Ovary (tissue), 9 donors: ENCODE measurements around the gene GLG1. TPM values are rescaled to one million over a fixed set of nuclear protein-coding genes. Genes with fewer than 3 reads are reported as not detected.

ENCODE experiments used
- DNase-seq, 5 donors: peaks; one replicate each; pipeline ENCODE4 v3.0.0-alpha.2; 2019 to 2020
- H3K27ac ChIP-seq, 2 donors: fragments of 200-600 bp; one replicate each; pipeline versions ENCODE4 v1.5.1 to v1.8.0; 2019 to 2022
- H3K27me3 ChIP-seq: fragments of 200-600 bp; one replicate; pipeline ENCODE4 v1.8.0; 2022
- H3K36me3 ChIP-seq: fragments of 200-600 bp; sonication (generic); one replicate; pipeline ENCODE4 v1.5.1; 2019
- H3K4me1 ChIP-seq: one replicate; pipeline ENCODE4 v1.8.1; 2013; ENCODE audit warnings: mild to moderate bottlenecking, moderate library complexity; ENCODE audit not compliant: insufficient read depth
- H3K4me3 ChIP-seq: fragments of 200-600 bp; sonication (generic); one replicate; pipeline ENCODE4 v1.5.1; 2017
- H3K9me3 ChIP-seq, 2 donors: fragments of 200-600 bp in 1 of 2; sonication (generic) in 1 of 2; one replicate each; pipeline versions ENCODE4 v1.5.1 to v1.8.1; 2013 to 2019; ENCODE audit warnings: mild to moderate bottlenecking in 1 of 2, moderate library complexity in 1 of 2
- EP300 ChIP-seq: sonication (generic); formaldehyde crosslinking; IDR thresholded peaks from one replicate; pipeline ENCODE4 v1.6.1; 2017; ENCODE audit warnings: antibody characterized with exemption
- POLR2A ChIP-seq: fragments of 450-650 bp; IDR thresholded peaks from one replicate; pipeline ENCODE4 v1.6.1; 2017; ENCODE audit warnings: antibody characterized with exemption, mild to moderate bottlenecking, moderate library complexity
- WGBS, 3 donors: extraction: QIAGEN DNeasy Blood & Tissue Kit in 1 of 3; methylation state at CpG; one replicate each; pipeline versions ENCODE4 v1.1.5 to v1.1.7; 2013 to 2017; 5-methylcytosine and 5-hydroxymethylcytosine counted together
- intact Hi-C, 4 donors: fragments of 100-400 bp; cut with DNase I; formaldehyde crosslinking; loops; one replicate each; pipeline versions ENCODE4 v1.11.0 to v1.15.1; 2022 to 2023
- polyA plus RNA-seq, 2 donors: library from polyadenylated mRNA; stranded (reverse); fragments of 200-250 nt in 1 of 2; fragments of 350-450 nt in 1 of 2; fragmentation: Illumina TruSeq in 1 of 2; extraction: RNeasy Lipid Tissue Mini Kit (QIAGEN cat#74804) in 1 of 2; gene quantifications; one replicate each; pipeline ENCODE4 v1.2.3, GENCODE V29; 2013 to 2014
- total RNA-seq, 7 donors: library from RNA; depleted of rRNA in 2 of 7; stranded (reverse); fragments of >200 nt in 2 of 7; fragmentation: NEBNext Ultra II Directional in 3 of 7; extraction: Animal tissue kit (Norgen Biotek cat#: 25700) in 3 of 7; gene quantifications; one replicate each; pipeline versions ENCODE4 v1.1.0 to v1.2.4, GENCODE V29; 2016 to 2023
- TF ChIP-seq, protein P1 (sequence below), 3 donors: fragments of 450-650 bp in 2 of 3; fragments of 200-600 bp in 1 of 3; IDR thresholded peaks; one replicate each; pipeline versions ENCODE4 v1.5.1 to v1.8.0; 2016 to 2022; ENCODE audit warnings: antibody characterized with exemption in 3 of 3, mild to moderate bottlenecking in 1 of 3
- donor health status: DM: no; HTN: no; CAD: no; lungs with moderate emphysema.
- donor health status: DM: no; HTN: no; CAD: no.
- donor health status: Bipolar disorder and iron deficiency.
- donor health status: DM: yes; HTN: yes; CAD: no.
- donor health status: DM: no; HTN: no; CAD: no.
- donor health status: DM: yes; HTN: yes; CAD: no.

Gene GLG1
- total and polyA plus RNA-seq, 9 donors, result 88.9 to 171 (median 154) TPM

DNA sequence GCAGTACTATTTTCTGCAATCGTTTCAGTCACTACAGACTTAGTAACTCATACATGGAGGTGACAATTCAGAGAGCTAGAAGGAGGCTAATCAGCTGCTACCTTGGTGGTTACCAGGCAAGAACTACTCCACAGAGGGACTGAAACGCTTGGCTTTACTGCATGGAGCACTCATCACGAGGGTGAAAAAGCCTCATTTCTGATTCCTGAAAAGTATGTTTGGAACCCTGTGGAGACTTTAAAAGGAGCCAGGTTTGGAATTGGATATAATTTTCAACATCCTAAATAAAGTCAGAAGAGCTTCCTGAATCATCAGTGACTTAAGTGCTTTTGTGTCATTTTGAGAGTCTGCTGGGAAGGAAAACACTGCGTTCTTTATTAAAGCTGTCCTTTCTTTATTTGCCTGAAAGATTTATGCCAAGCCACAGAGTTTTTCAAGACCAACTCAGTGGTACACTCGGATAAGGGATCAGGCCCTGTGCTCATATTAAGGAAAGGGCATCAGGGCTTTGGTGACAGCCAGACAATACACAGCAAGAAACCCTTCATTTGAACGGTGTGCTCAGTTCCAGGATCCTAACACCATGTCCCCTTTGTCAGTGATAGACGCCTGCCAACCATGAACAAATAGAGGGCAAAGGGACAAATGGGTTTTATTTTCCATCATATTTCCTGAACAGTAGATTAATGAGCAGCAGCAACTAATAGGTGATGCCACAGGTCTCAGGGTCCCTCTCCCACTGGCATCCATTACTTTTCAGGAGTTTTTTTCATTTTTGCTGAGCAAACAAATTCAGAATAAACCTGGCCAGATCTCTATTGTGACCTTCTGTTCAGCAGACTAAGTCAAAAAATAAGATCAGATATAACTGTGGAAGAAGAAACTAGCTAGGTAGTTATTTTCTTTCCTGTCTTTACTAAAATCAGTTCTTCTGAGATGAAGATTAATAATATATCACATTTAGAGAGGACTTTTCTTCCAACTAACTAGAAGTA lies 105.1 kb downstream of the GLG1 start:
- DNase-seq, result no peak
- H3K4me3 ChIP-seq, result no peak overlapping the region
- TF ChIP-seq POLR2A (no peak), EP300 (no peak)
- TF ChIP-seq, protein P1, sequence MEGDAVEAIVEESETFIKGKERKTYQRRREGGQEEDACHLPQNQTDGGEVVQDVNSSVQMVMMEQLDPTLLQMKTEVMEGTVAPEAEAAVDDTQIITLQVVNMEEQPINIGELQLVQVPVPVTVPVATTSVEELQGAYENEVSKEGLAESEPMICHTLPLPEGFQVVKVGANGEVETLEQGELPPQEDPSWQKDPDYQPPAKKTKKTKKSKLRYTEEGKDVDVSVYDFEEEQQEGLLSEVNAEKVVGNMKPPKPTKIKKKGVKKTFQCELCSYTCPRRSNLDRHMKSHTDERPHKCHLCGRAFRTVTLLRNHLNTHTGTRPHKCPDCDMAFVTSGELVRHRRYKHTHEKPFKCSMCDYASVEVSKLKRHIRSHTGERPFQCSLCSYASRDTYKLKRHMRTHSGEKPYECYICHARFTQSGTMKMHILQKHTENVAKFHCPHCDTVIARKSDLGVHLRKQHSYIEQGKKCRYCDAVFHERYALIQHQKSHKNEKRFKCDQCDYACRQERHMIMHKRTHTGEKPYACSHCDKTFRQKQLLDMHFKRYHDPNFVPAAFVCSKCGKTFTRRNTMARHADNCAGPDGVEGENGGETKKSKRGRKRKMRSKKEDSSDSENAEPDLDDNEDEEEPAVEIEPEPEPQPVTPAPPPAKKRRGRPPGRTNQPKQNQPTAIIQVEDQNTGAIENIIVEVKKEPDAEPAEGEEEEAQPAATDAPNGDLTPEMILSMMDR (IDR thresholded peaks at IDR 0.05), result no peak
- H3K36me3 ChIP-seq, result no peaks in the 10 kb centered on the region
- H3K27me3 ChIP-seq, result no peaks in the 10 kb centered on the region
- 62 to 67% (median 65%) methylated on average over 7 of the region's 7 CpGs for WGBS, 3 donors
- H3K4me1 ChIP-seq, result no peaks in the 10 kb centered on the region
- no peak overlapping the region for H3K27ac ChIP-seq
- intact Hi-C loops, result no loop called here
- no peaks in the 10 kb centered on the region for H3K9me3 ChIP-seq

DNA sequence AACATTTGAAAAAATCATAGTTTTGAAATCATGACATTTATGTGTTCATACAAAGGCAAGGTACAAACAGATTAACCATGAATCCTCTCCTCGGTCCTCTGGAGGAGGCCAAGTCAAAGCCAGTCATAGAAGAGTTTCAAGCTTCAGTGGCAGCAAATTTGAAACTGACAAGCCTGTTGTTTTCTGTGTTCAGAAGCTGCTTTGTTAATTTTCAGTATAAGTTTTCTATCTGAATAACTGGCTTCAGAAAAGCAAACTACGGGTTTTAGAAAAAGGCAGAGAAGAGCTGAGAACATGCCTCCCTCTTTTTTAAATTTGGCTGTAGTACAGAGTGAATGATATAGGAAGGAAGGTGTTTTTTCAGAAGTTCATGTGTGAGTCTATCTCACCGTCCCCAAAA lies 106.0 kb downstream of the GLG1 start:
- H3K9me3 ChIP-seq, result no peaks in the 10 kb centered on the region
- no peak for TF ChIP-seq POLR2A
- no peak for TF ChIP-seq EP300
- TF ChIP-seq, protein P1 (IDR thresholded peaks at IDR 0.05), result no peak
- no peak overlapping the region for H3K27ac ChIP-seq
- no peak for DNase-seq
- intact Hi-C loops, result no loop called here
- H3K4me3 ChIP-seq, result no peak overlapping the region
- H3K27me3 ChIP-seq, result no peaks in the 10 kb centered on the region
- 66 to 78% (median 72%) methylated on average over 3 of the region's 3 CpGs for WGBS, 3 donors
- H3K36me3 ChIP-seq, result no peaks in the 10 kb centered on the region
- H3K4me1 ChIP-seq, result no peaks in the 10 kb centered on the region

DNA sequence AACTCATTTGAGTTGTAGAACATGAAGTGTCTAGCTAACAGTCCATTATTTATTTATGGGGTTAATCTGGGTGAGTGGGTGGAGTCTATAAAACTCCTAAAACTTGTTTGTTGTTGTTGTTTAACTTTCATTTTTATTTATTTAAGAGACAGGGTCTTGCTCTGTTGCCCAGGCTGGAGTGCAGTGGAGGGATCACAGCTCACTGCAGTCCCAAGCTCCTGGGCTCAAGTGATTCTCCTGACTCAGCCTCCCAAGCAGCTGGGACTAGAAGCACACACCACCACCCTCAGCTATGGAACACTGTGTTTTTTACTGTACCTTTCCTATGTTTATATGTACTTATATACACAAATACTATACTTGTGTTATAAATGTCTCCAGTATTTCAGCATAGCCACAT lies 107.8 kb downstream of the GLG1 start:
- Histone ChIP-seq H3K27ac (no peak overlapping the region), H3K36me3 (no peaks in the 10 kb centered on the region), H3K4me1 (no peaks in the 10 kb centered on the region), H3K9me3 (no peaks in the 10 kb centered on the region), H3K4me3 (no peak overlapping the region), H3K27me3 (no peaks in the 10 kb centered on the region)
- no peak for DNase-seq
- no peak for TF ChIP-seq POLR2A
- TF ChIP-seq, protein P1 (IDR thresholded peaks at IDR 0.05), result no peak
- TF ChIP-seq EP300, result no peak
- intact Hi-C loops, result no loop called here

DNA sequence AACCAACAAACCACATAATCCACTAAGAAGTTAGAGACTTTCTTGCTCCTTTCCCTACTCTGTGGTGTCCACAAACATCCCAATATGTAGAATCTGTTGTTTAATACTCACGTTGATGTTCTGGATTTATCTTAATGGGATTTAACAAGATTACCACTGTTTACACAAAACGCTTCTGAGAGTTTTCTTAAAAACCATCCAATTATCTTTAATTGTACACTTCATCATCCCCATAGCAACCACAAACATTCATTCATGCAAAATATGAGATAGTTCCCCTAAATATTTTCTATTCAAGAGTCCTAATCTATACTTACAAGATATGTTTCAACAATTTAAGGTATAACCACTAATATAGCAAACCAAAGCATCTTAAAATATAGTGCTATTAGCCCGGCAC lies 109.2 kb downstream of the GLG1 start:
- Histone ChIP-seq H3K4me3 (no peak overlapping the region), H3K27ac (no peak overlapping the region), H3K36me3 (no peaks in the 10 kb centered on the region), H3K4me1 (no peaks in the 10 kb centered on the region), H3K9me3 (no peaks in the 10 kb centered on the region), H3K27me3 (no peaks in the 10 kb centered on the region)
- intact Hi-C loops, result no loop called here
- no peak for DNase-seq
- WGBS, 3 donors, result 68 to 87% (median 76%) methylated on average over 3 of the region's 3 CpGs
- TF ChIP-seq EP300 (no peak), POLR2A (no peak)
- TF ChIP-seq, protein P1 (IDR thresholded peaks at IDR 0.05), result no peak
